T-helper 17 cell (primary cell): ENCODE measurements around the gene PAM. TPM values are rescaled to one million over a fixed set of nuclear protein-coding genes. Genes with fewer than 3 reads are reported as not detected.

Source experiments
- ATAC-seq: fragments of 150-1000 bp; cut with Tn5 transposase; 2 replicates; pipeline ENCODE4 v1.10.0; 2021; ENCODE audit warnings: mild to moderate bottlenecking, moderate library complexity
- DNase-seq, 3 donors: peaks; one replicate each; pipeline versions ENCODE4 v3.0.0 to v3.0.0-alpha.2; 2020 to 2021
- H3K9me3 ChIP-seq: one replicate; pipeline ENCODE4 v1.7.0; 2013; ENCODE audit warnings: low read length, mild to moderate bottlenecking; ENCODE audit not compliant: control insufficient read depth, poor library complexity, severe bottlenecking
- H3K27ac Mint-ChIP-seq: one replicate; pipeline ENCODE4 v1.8.0; 2022; ENCODE audit warnings: mild to moderate bottlenecking, moderate library complexity, mixed read lengths
- H3K27me3 Mint-ChIP-seq: one replicate; pipeline ENCODE4 v1.8.0; 2022; ENCODE audit warnings: mixed read lengths
- H3K36me3 Mint-ChIP-seq: one replicate; pipeline ENCODE4 v1.8.0; 2022; ENCODE audit warnings: low read depth, mixed read lengths
- H3K4me1 Mint-ChIP-seq: one replicate; pipeline ENCODE4 v1.8.0; 2022; ENCODE audit warnings: mild to moderate bottlenecking, mixed read lengths
- H3K4me3 Mint-ChIP-seq: one replicate; pipeline ENCODE4 v1.8.0; 2022; ENCODE audit warnings: mild to moderate bottlenecking, moderate library complexity, mixed read lengths
- total RNA-seq, 4 donors: library from RNA in 2 of 4; stranded (reverse) in 2 of 4; gene quantifications; one replicate each; pipeline ENCODE4 v1.2.3 and lab custom pipeline; 2022 to 2026

Gene PAM
- total RNA-seq, 2 donors from 2014 or later = 23.5 to 34.3 TPM

DNA sequence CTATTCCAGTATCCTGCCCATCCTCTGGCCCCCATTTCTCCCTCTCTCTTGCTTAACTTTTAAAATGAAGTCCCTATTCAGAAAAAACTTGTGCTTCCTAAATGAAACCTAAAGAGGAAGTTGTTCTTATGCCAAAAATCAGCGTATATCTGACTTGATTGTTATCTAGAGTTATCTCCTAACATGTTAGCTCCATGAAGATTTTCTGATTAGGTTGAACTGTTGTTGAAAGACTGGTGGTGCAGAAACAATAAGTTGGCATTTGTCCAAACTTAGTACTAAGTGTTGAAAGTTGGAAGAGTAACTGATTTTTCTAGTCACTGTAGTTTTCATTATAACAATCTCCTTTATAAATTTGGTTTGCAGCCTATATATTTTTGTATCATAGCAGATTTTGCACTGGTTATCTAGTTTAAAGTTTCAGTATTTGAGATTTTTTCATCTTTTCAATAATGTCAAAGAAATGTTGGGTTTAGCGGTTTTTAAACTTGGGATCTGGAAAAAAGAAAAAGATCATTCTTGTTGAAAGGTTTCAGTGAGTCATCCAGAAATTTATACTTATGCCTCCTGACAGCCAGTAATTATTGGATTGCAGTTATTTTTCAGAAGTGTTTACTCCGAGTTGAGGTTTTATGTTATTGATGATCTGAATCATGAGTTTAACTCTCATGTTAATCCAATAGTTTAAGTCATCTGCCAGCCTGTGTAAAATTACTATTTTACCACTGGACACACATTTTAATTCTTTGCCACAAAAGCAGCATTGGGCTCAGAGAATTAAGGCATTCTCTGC lies 60.6 kb downstream of the PAM start:
- H3K9me3 ChIP-seq = no peaks in the 10 kb centered on the region
- no peak for DNase-seq
- Mint-ChIP-seq H3K36me3 (peaks cover 10% of the 10 kb centered on the region), H3K4me3 (no peak overlapping the region), H3K27ac (no peak overlapping the region), H3K4me1 (peaks cover 27% of the 10 kb centered on the region), H3K27me3 (no peaks in the 10 kb centered on the region)
- ATAC-seq = no peak

GRCh38 chr5:102818345-102818744 lies 63.2 kb downstream of the PAM start:
- ATAC-seq (no peak), DNase-seq (no peak)
- H3K9me3 ChIP-seq = no peaks in the 10 kb centered on the region
- peaks cover 10% of the 10 kb centered on the region for H3K36me3 Mint-ChIP-seq
- no peaks in the 10 kb centered on the region for H3K27me3 Mint-ChIP-seq
- H3K4me1 Mint-ChIP-seq = peaks cover 28% of the 10 kb centered on the region
- no peak overlapping the region for H3K27ac Mint-ChIP-seq
- H3K4me3 Mint-ChIP-seq = no peak overlapping the region

- Mint-ChIP-seq H3K4me3 (no peak overlapping the region), H3K4me1 (peaks cover 28% of the 10 kb centered on the region), H3K27ac (no peak overlapping the region), H3K27me3 (no peaks in the 10 kb centered on the region), H3K36me3 (peaks cover 10% of the 10 kb centered on the region)
- no peak for ATAC-seq
- DNase-seq = no peak
- no peaks in the 10 kb centered on the region for H3K9me3 ChIP-seq
These were observed 63.8 kb downstream of the PAM start for GRCh38 chr5:102818934-102819333.

GRCh38 chr5:102819634-102820033 lies 64.5 kb downstream of the PAM start:
- no peak for DNase-seq
- no peak overlapping the region for H3K27ac Mint-ChIP-seq
- no peak overlapping the region for H3K4me3 Mint-ChIP-seq
- H3K4me1 Mint-ChIP-seq = peaks cover 28% of the 10 kb centered on the region
- ATAC-seq = no peak
- peaks cover 10% of the 10 kb centered on the region for H3K36me3 Mint-ChIP-seq
- H3K9me3 ChIP-seq = no peaks in the 10 kb centered on the region
- no peaks in the 10 kb centered on the region for H3K27me3 Mint-ChIP-seq

- H3K27ac Mint-ChIP-seq = no peak overlapping the region
- H3K27me3 Mint-ChIP-seq = no peaks in the 10 kb centered on the region
- DNase-seq (no peak), ATAC-seq (no peak)
- peaks cover 1% of the 10 kb centered on the region for H3K36me3 Mint-ChIP-seq
- peaks cover 6% of the 10 kb centered on the region for H3K4me1 Mint-ChIP-seq
- no peak overlapping the region for H3K4me3 Mint-ChIP-seq
- H3K9me3 ChIP-seq = no peaks in the 10 kb centered on the region
These were observed 68.4 kb downstream of the PAM start for GRCh38 chr5:102823441-102823874.

DNA sequence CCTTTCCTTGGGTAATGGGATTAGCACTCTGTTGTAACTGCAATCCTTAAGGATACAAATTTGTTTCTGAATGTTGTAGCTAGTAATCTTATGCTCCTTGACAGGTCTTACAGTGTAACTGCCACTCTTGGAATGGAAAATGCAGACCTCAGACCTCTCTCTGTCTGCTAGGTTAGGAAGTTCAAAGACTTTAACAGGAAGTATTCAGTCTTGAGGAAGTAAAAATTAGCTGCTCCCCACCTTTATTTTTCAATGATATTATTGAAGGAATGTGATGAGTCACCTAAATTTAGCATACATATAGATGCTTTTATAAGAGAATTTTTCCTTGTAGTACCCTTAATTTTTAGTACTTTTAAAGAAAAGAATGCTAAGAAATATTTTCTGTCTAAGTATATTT lies 71.5 kb downstream of the PAM start:
- Mint-ChIP-seq H3K27me3 (no peaks in the 10 kb centered on the region), H3K27ac (no peak overlapping the region), H3K36me3 (no peaks in the 10 kb centered on the region), H3K4me1 (peaks cover 9% of the 10 kb centered on the region), H3K4me3 (no peak overlapping the region)
- ATAC-seq = no peak
- no peaks in the 10 kb centered on the region for H3K9me3 ChIP-seq
- no peak for DNase-seq

GRCh38 chr5:102830241-102830640 lies 75.1 kb downstream of the PAM start:
- Mint-ChIP-seq H3K27me3 (no peaks in the 10 kb centered on the region), H3K36me3 (no peaks in the 10 kb centered on the region), H3K4me1 (peaks cover 12% of the 10 kb centered on the region), H3K4me3 (no peak overlapping the region), H3K27ac (no peak overlapping the region)
- DNase-seq (no peak), ATAC-seq (no peak)
- no peaks in the 10 kb centered on the region for H3K9me3 ChIP-seq

- DNase-seq = no peak
- peaks cover 18% of the 10 kb centered on the region for H3K4me1 Mint-ChIP-seq
- H3K4me3 Mint-ChIP-seq = no peak overlapping the region
- H3K36me3 Mint-ChIP-seq = peaks cover 2% of the 10 kb centered on the region
- no peaks in the 10 kb centered on the region for H3K9me3 ChIP-seq
- H3K27ac Mint-ChIP-seq = no peak overlapping the region
- H3K27me3 Mint-ChIP-seq = no peaks in the 10 kb centered on the region
- no peak for ATAC-seq
These were observed 77.3 kb downstream of the PAM start for GRCh38 chr5:102832445-102832844.

DNA sequence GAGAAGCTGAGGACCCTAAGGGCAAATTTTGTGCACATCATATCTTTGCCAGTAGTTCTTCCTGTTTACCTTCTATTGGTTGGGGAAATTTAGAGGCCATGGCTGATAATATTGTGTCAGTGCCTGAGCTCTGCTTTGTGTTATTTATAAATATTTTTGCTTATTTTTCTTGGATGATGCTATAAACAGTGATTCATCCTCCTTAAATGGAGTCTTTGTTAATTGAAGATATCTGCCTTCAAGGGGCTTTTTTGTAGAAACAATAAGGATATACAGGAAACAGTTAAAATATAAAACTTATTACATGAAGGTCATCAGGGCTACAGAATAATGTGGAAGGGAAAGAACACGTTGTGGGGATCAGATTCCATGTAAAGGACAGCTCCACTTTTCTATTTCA lies 78.0 kb downstream of the PAM start:
- Mint-ChIP-seq H3K4me1 (peaks cover 18% of the 10 kb centered on the region), H3K27me3 (no peaks in the 10 kb centered on the region), H3K36me3 (peaks cover 2% of the 10 kb centered on the region), H3K27ac (no peak overlapping the region), H3K4me3 (no peak overlapping the region)
- DNase-seq = no peak
- no peaks in the 10 kb centered on the region for H3K9me3 ChIP-seq
- ATAC-seq = no peak

- no peak overlapping the region for H3K4me3 Mint-ChIP-seq
- ATAC-seq = no peak
These were observed 79.4 kb downstream of the PAM start for GRCh38 chr5:102834438-102834964.

DNA sequence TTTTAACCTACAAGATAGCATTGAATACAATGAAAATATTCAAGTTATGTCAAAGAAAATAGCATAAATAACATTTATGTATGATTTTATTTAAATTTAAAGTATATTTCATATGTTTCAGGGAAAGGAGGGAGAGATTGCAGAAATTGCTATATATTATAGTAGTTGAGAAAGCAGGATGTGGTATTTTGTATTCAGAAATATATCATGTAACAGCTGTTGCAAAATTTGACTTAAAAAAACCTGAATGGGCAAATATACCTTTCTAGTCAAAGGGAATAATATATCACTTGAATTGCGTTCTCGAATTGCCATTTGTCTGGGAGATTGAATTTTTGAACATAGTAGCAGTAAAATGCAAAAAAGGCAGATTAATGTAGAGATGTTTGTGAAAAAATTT lies 80.6 kb downstream of the PAM start:
- peaks cover 14% of the 10 kb centered on the region for H3K4me1 Mint-ChIP-seq
- H3K4me3 Mint-ChIP-seq = no peak overlapping the region
- DNase-seq (no peak), ATAC-seq (no peak)
- H3K9me3 ChIP-seq = no peaks in the 10 kb centered on the region
- peaks cover 2% of the 10 kb centered on the region for H3K36me3 Mint-ChIP-seq
- H3K27ac Mint-ChIP-seq = no peak overlapping the region
- no peaks in the 10 kb centered on the region for H3K27me3 Mint-ChIP-seq

More at GRCh38 chr5:102834438-102834964, 79.4 kb downstream of the PAM start:
- peaks cover 18% of the 10 kb centered on the region for H3K4me1 Mint-ChIP-seq
- H3K27ac Mint-ChIP-seq = no peak overlapping the region
- H3K36me3 Mint-ChIP-seq = peaks cover 2% of the 10 kb centered on the region
- no peaks in the 10 kb centered on the region for H3K27me3 Mint-ChIP-seq
- no peaks in the 10 kb centered on the region for H3K9me3 ChIP-seq
- DNase-seq = no peak

- H3K27me3 Mint-ChIP-seq = no peaks in the 10 kb centered on the region
- H3K4me3 Mint-ChIP-seq = no peak overlapping the region
- ATAC-seq (no peak), DNase-seq (no peak)
- H3K27ac Mint-ChIP-seq = no peak overlapping the region
- peaks cover 8% of the 10 kb centered on the region for H3K4me1 Mint-ChIP-seq
- no peaks in the 10 kb centered on the region for H3K9me3 ChIP-seq
- peaks cover 2% of the 10 kb centered on the region for H3K36me3 Mint-ChIP-seq
These were observed 85.9 kb downstream of the PAM start for GRCh38 chr5:102841021-102841420.

- Mint-ChIP-seq H3K27me3 (no peaks in the 10 kb centered on the region), H3K36me3 (peaks cover 5% of the 10 kb centered on the region), H3K4me3 (no peak overlapping the region), H3K27ac (no peak overlapping the region), H3K4me1 (peaks cover 6% of the 10 kb centered on the region)
- DNase-seq = no peak
- no peaks in the 10 kb centered on the region for H3K9me3 ChIP-seq
- ATAC-seq = no peak
These were observed 88.9 kb downstream of the PAM start for GRCh38 chr5:102843997-102844396.

DNA sequence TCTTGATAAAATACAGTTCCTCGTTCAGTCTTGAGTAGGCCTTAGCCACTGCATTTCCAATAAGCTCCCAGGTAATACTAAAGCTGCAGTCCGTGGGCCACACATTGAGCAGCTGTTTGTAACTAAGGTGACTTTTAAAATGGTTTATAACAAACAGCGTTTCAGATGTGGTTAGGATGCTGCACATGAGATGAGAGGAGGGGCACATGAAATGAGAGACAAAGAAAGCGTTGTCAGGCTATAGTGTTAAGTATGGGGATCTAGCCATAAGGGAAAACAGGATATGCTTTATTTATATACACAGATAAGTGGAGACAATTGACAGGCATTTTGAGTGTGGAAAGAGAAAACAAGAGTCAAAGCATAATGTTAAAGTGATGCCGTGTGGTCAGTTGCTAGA lies 89.9 kb downstream of the PAM start:
- H3K27me3 Mint-ChIP-seq = no peaks in the 10 kb centered on the region

More for the DNA sequence above, 89.9 kb downstream of the PAM start:
- DNase-seq (no peak), ATAC-seq (no peak)
- Mint-ChIP-seq H3K4me3 (no peak overlapping the region), H3K27ac (no peak overlapping the region), H3K4me1 (peaks cover 6% of the 10 kb centered on the region), H3K36me3 (peaks cover 5% of the 10 kb centered on the region)
- H3K9me3 ChIP-seq = no peaks in the 10 kb centered on the region
